GM21723 (cell line): ENCODE results near the gene KLHL13.
"Not testable (repeated sequence)": the region's sequence is repeated elsewhere in the genome, so short reads cannot be mapped to it uniquely, and the experiment has no call there.

Experiments used
- ATAC-seq: cut with Tn5 transposase; IDR thresholded peaks from one replicate; pipeline ENCODE4 v1.9.1; 2021; ENCODE audit warnings: mild to moderate bottlenecking, moderate library complexity; ENCODE audit not compliant: unreplicated experiment

KLHL13 gene

DNA sequence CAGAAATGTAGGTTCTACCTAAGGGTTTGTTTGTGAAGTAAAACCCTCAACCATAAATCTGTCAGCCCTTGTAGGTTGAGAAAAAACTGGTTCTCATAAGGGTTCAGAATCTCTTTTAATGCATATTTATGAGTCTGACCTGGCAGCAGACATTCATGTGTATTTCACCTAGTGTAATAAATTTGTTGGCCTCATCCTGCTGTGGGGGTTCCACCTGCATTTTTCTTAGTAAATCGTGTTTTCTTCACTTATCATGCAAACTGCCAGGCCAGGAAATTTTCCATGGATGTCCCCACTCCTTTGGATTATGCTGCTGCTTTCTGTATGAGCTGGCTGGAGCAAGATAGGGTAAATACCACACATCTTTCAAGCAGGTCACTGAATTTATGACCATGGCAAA is 42.4 kb downstream of the KLHL13 start:
- ATAC-seq, result no peak

DNA sequence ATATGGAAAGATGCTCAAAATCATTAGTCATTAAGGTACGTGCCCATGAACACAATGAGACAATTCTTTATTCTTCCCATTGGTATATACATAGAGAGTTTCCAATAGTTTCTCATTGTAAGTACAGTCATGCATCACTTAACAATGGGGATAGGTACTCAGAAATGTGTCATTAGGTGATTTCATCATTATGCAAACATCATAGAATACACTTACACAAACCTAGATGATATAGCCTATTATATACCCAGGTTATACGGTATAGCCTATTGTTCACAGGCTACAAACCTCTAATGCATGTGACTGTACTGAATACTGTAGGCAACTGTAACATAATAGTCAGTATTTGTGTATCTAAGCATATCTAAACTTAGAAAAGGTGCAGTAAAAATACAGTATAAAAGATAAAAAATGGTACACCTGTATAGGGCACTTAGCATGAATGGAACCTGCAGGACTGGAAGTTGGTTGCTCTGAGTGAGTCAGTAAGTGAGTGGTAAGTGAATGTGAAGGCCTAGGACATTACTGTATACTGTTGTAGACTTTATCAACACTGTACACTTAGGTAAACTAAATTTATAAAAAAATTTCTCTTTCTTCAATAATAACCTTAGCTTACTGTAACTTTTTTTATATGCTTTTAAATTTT is 49.6 kb downstream of the KLHL13 start:
- no peak for ATAC-seq

- peak; percentile 83 for ATAC-seq
These were observed 53.6 kb downstream of the KLHL13 start for GRCh38 chrX:118062817-118063615.

DNA sequence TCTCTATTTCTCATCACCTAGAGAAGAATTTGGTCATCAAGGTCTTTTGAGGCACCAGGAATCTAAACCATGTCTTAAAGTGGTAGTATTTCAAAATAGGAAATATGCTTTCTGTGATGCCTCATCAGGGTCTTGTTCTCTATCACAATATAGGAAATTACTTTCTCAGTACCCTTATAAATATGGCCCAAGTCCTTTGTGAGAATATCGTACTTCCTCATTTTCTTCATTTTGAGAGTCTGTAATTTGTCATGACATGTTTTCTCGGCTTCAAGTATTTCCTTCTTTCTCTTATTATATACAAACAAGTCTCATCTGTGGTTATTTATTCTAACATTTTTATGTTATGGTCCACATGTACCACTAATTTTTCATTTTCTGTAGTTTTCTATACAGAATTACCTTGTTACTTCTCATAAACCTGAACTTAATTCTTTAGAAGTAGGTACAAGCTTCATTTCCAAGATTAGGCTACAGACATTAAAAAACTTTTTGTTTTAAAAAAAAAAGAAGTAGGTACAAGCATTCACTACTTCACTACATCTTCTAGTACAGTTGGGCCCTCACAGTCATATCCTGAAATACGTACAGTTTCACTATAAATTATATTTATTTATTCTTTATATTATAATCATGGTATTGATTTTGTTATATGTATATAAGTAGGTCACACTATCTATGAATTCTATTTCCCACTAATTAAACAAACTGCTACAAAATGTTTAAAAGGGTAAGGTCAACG is 54.4 kb downstream of the KLHL13 start:
- peak; percentile 56 for ATAC-seq

GRCh38 chrX:118058924-118059323 is 57.7 kb downstream of the KLHL13 start:
- ATAC-seq, result no peak

DNA sequence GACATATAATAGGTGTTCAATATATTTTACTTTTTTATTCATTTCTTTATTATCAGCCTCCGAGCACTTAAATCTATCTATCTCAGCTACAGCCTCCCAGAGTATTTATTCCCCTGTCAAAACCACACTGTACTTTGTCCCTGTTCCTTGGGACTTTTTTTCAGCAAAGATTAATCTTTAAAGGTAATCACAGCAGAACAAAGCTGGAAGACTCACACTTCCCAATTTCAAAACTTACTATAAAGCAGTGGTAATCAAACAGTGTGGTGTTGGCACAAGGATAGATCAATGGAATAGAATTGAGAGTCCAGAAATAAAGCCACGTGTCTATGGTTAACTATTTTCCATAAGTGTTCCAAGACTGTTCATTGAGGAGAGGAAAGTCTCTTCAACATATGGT is 59.7 kb downstream of the KLHL13 start:
- no peak for ATAC-seq

DNA sequence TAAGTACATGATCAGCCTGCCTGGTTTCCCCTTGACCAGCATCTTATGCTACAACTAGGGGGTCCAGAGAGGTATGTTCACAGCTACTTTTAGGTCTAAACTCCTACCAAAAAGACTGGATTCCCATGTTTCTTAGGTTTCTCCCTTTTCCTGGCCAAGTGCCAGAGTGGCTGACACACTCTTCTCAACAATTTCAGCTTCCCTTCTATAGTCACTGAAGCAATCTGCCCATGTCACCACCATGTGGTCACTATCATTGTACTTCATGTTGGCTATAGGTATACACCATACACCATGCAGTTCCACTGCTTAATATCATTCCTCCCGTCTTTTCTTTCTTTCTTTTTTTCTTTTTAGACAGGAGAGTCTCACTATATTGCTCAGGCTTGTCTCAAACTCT is 66.9 kb downstream of the KLHL13 start:
- ATAC-seq, result no peak

GRCh38 chrX:118047446-118048186 is 69.0 kb downstream of the KLHL13 start:
- ATAC-seq, result no peak

GRCh38 chrX:118039591-118039990 is 77.0 kb downstream of the KLHL13 start:
- ATAC-seq, result no peak

GRCh38 chrX:118038614-118039365 is 77.8 kb downstream of the KLHL13 start:
- no peak for ATAC-seq

GRCh38 chrX:118026631-118027030 is 90.0 kb downstream of the KLHL13 start:
- no peak for ATAC-seq

DNA sequence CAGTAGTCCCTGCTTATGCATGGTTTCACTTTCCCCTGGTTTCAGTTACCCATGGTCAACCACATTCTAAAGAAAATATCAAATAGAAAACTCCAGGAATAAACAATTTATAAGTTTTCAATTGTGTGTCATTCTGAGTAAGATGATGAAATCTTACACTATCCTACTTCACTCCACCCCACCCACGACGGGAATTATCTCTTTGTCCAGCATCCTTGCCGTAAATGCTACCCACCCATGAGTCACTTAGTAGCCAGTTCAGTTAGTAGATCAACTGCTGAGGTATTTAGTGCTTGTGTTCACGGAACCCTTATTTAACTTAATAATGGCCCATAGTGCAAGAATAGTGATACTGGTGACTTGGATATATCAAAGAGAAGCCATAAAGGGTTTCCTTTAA is 91.4 kb downstream of the KLHL13 start:
- no peak for ATAC-seq

DNA sequence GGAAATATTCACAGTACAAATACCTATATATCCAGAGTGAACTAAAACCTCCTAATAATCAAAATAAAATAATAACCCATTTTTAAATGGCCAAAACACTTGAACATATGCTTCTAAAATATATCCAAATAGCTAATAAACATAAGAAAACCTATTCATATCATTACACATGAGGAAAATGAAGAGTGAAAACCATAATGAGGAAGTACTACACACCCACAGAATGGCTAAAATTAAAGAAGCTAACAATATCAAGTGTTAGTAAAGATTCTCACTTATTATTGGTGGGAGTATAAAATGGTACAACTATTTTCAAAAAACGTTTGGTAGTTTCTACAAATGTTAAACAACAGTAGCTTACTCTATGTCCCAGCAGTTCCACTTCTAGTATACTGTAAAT is 92.1 kb downstream of the KLHL13 start:
- peak; percentile 61 for ATAC-seq

- no peak for ATAC-seq
These were observed 93.9 kb downstream of the KLHL13 start for GRCh38 chrX:118022753-118023152.

- no peak for ATAC-seq
These were observed 100.2 kb downstream of the KLHL13 start for GRCh38 chrX:118016422-118016821.

GRCh38 chrX:118002417-118002816 is 114.2 kb downstream of the KLHL13 start:
- ATAC-seq, result not testable (repeated sequence)

- ATAC-seq, result no peak
These were observed 116.1 kb downstream of the KLHL13 start for GRCh38 chrX:118000518-118000917.

DNA sequence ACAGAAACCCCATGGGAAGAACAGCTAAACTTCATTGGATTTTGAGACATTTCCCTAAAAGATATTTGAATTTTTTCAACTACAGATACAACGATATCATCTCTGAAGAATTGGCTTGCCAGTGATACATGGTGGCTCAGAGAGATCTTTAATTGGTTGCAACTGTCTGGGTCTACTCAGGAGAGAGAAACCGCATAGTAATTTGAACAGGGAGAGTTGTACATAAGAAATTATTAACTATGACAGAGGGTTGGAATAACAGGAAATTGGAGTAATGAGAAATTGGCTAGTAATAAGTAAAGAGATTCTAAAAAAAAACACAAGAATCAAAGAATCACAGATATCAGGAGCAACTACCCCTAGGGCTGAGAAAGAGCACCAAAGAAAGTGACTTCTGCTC is 118.4 kb downstream of the KLHL13 start:
- no peak for ATAC-seq

- no peak for ATAC-seq
These were observed 119.6 kb downstream of the KLHL13 start for GRCh38 chrX:117996918-117997480.

DNA sequence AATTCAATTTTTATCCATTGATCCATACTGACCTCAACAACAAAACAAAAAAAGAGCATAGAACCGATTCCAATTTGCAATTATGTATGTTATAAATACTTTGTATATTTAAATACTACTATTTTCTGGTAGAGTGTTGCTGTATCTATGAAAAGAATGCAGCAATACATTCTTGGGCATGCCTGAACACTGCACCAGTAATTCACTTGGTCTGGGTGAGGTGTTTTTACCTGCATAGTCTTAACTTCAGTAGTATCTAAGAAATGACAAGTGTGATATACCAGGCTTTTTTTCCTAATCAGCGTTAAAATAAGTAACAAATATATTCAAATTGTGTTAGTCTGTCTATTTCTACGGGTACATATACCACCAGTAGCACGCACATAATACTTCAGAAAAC is 120.2 kb downstream of the KLHL13 start:
- no peak for ATAC-seq
